HEK293T (cell line): ENCODE data around the gene PCSK5.

Experiments
- CTCF ChIA-PET: fragments of 350-600 bp; formaldehyde crosslinking; extraction: SDS; loops from one replicate; lab custom pipeline; 2021; ENCODE audit warnings: antibody characterized with exemption, inconsistent platforms; lab: Yijun Ruan, JAX
- POLR2A ChIA-PET: fragments of 350-600 bp; formaldehyde crosslinking; extraction: SDS; loops from one replicate; lab custom pipeline; 2020; ENCODE audit warnings: antibody characterized with exemption, inconsistent platforms; lab: Yijun Ruan, JAX
- DNase-seq: peaks from one replicate; pipeline ENCODE4 v3.0.0; 2012; ENCODE audit warnings: mixed read lengths; ENCODE audit errors: extremely low spot score
- ARNT ChIP-seq: fragments of 450-650 bp; IDR thresholded peaks from 2 replicates; pipeline ENCODE4 v1.6.1; 2017; ENCODE audit warnings: mild to moderate bottlenecking
- BHLHE40 ChIP-seq: fragments of 450-650 bp; IDR thresholded peaks from 2 replicates; pipeline ENCODE4 v1.6.1; 2016; ENCODE audit warnings: mild to moderate bottlenecking, moderate library complexity, borderline replicate concordance
- CTBP1 ChIP-seq: fragments of 450-650 bp; IDR thresholded peaks from 2 replicates; pipeline ENCODE4 v1.6.1; 2016; ENCODE audit warnings: borderline replicate concordance
- ELF4 ChIP-seq: fragments of 450-650 bp; IDR thresholded peaks from 2 replicates; pipeline ENCODE4 v1.6.1; 2017; ENCODE audit warnings: antibody characterized with exemption
- FOXA1 ChIP-seq: fragments of 450-650 bp; IDR thresholded peaks from 2 replicates; pipeline ENCODE4 v1.6.1; 2016; ENCODE audit warnings: mild to moderate bottlenecking
- FOXK2 ChIP-seq: fragments of 450-650 bp; IDR thresholded peaks from 2 replicates; pipeline ENCODE4 v1.6.1; 2016; ENCODE audit warnings: mild to moderate bottlenecking
- FOXM1 ChIP-seq: fragments of 450-650 bp; IDR thresholded peaks from 2 replicates; pipeline ENCODE4 v1.6.1; 2017; ENCODE audit warnings: mild to moderate bottlenecking, borderline replicate concordance
- HDGF ChIP-seq: fragments of 450-650 bp; IDR thresholded peaks from 2 replicates; pipeline ENCODE4 v1.6.1; 2017; ENCODE audit warnings: antibody characterized with exemption, borderline replicate concordance
- L3MBTL2 ChIP-seq: fragments of 450-650 bp; conservative IDR thresholded peaks from 2 replicates; pipeline ENCODE4 v1.6.1; 2016; ENCODE audit warnings: mild to moderate bottlenecking
- LEF1 ChIP-seq: fragments of 450-650 bp; IDR thresholded peaks from 2 replicates; pipeline ENCODE4 v1.6.1; 2017; ENCODE audit warnings: mild to moderate bottlenecking, borderline replicate concordance
- NFRKB ChIP-seq: fragments of 450-650 bp; IDR thresholded peaks from 2 replicates; pipeline ENCODE4 v1.6.1; 2016; ENCODE audit warnings: mild to moderate bottlenecking, moderate library complexity
- SP1 ChIP-seq: fragments of 450-650 bp; IDR thresholded peaks from 2 replicates; pipeline ENCODE4 v1.6.1; 2017
- SUZ12 ChIP-seq: fragments of 450-650 bp; IDR thresholded peaks from 2 replicates; pipeline ENCODE4 v1.6.1; 2016; ENCODE audit warnings: mild to moderate bottlenecking
- TARDBP ChIP-seq: fragments of 450-650 bp; IDR thresholded peaks from 2 replicates; pipeline ENCODE4 v1.6.1; 2016
- ZNF384 ChIP-seq: fragments of 450-650 bp; IDR thresholded peaks from 2 replicates; pipeline ENCODE4 v1.6.1; 2016
- TF ChIP-seq, protein P1 (sequence below): fragments of 450-650 bp; IDR thresholded peaks from 2 replicates; pipeline ENCODE4 v1.6.1; 2016

PCSK5 gene

DNA sequence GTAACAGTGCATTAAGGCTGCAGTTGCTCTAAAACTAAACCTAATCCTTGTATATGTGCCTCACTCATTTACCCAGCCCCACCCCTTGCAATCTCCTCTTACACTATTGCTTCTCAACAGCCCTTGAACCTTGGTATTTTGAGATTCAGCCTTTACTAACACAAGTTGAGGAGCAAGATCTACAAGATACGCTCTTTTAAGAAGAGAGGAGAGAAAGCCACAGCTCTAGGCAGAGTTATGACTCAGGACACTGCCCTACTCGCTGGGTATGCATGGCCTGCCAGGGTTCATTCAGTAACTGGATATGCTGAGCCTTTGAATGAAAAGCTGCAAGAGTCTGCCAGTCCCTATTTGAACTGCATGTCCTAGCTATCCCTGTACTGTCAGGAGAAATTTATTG is 219.5 kb downstream of the PCSK5 start:
- TF ChIP-seq FOXM1 (no peak), FOXK2 (no peak), ZNF384 (no peak)
- POLR2A ChIA-PET, result no interaction called here
- CTCF ChIA-PET, result no interaction called here
- DNase-seq, result no peak

- ChIA-PET CTCF (no interaction called here), POLR2A (no interaction called here)
- no peak for TF ChIP-seq ZNF384
- TF ChIP-seq FOXA1, result no peak
- TF ChIP-seq BHLHE40, result no peak
- no peak for TF ChIP-seq NFRKB
- no peak for TF ChIP-seq CTBP1
- DNase-seq, result no peak
These were observed 221.7 kb downstream of the PCSK5 start for GRCh38 chr9:76112151-76112550.

DNA sequence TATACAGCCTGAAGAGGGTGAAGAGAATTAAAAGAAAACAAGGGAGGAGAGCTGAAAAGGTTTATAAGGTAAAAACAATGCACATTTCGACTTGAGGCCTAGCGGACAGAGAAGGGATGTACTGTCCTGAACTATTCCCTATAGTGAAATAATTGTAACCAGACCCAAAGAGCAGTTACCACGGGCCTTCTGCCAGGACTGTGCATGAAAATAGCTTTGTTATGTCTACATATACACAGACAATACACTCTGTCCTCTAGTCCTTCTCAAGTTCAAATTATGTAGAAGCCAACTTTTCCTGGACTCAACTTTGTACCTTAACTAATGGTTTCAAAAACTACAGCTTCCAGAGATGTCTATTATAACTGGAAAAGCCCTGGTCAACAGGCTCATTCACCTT is 223.7 kb downstream of the PCSK5 start:
- POLR2A ChIA-PET, result no interaction called here
- DNase-seq, result no peak
- CTCF ChIA-PET, result no interaction called here
- TF ChIP-seq ELF4 (no peak), SP1 (no peak), SUZ12 (no peak), BHLHE40 (no peak), TARDBP (no peak)

DNA sequence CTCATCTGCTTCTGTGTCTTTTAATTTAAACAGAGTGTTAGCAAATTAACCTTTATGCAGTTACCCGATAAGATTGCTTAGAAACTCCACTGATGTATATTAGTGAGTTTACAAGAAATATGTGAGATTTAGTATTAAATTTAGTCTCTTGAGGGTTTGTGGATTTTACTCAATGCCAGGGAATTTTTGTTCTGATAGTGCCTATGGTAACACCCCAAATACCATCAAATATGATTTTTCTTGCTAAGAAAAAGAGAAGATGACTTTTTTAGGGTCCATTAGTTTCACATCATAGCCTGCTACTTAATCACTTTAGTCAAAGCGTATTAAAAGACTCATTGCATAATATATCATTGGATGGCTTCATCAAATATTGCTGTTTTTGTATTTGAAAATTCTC is 224.9 kb downstream of the PCSK5 start:
- no peak for DNase-seq
- CTCF ChIA-PET, result no interaction called here
- POLR2A ChIA-PET, result no interaction called here
- TF ChIP-seq ZNF384, result no peak
- no peak for TF ChIP-seq LEF1
- no peak for TF ChIP-seq CTBP1
- TF ChIP-seq SUZ12, result no peak
- TF ChIP-seq L3MBTL2, result no peak
- no peak for TF ChIP-seq FOXM1
- TF ChIP-seq BHLHE40, result no peak
- no peak for TF ChIP-seq ELF4
- no peak for TF ChIP-seq NFRKB
- no peak for TF ChIP-seq ARNT
- no peak for TF ChIP-seq TARDBP
- TF ChIP-seq FOXK2, result no peak
- TF ChIP-seq SP1, result no peak
- TF ChIP-seq, protein P1, sequence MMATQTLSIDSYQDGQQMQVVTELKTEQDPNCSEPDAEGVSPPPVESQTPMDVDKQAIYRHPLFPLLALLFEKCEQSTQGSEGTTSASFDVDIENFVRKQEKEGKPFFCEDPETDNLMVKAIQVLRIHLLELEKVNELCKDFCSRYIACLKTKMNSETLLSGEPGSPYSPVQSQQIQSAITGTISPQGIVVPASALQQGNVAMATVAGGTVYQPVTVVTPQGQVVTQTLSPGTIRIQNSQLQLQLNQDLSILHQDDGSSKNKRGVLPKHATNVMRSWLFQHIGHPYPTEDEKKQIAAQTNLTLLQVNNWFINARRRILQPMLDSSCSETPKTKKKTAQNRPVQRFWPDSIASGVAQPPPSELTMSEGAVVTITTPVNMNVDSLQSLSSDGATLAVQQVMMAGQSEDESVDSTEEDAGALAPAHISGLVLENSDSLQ, result no peak
- TF ChIP-seq HDGF, result no peak
- TF ChIP-seq FOXA1, result no peak

DNA sequence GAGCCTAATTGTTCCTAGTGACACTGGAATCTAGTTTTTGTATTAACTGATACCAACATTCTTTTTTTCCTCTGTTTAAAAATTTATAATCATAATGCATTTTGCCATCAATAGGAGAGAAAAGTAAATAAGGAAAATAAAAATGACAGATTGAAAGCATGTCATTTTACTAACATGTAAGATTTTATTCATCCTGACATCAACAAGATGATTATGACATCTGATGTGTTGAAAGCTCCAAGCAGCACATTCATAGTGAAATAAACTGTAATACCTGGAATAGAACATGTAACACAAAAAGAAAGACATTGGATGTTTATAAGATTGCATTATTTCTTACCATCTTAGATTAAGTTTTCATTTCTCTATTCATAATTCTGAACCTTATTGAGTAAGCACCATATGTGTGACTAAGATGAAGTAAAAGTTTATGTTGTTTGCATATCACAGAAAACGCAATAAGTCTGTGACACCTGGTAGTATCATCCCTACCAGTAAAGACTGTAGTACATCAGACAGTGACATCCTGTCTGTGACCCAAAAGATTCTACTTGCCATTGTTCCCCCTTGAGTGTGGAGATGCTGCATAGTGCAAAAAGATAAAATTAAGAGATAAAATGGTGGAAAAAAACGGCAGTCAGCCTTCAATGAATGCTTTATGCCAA is 225.6 kb downstream of the PCSK5 start:
- DNase-seq, result no peak
- TF ChIP-seq SUZ12 (no peak), L3MBTL2 (no peak), SP1 (no peak), FOXM1 (no peak), BHLHE40 (no peak), ELF4 (no peak), ZNF384 (no peak), LEF1 (no peak), FOXK2 (no peak), FOXA1 (no peak), HDGF (no peak)
- POLR2A ChIA-PET, result no interaction called here
- CTCF ChIA-PET, result no interaction called here

GRCh38 chr9:76116913-76117312 is 226.4 kb downstream of the PCSK5 start:
- TF ChIP-seq, protein P1, result no peak
- no peak for TF ChIP-seq ARNT
- no peak for TF ChIP-seq LEF1
- no peak for TF ChIP-seq L3MBTL2
- TF ChIP-seq SUZ12, result no peak
- no peak for TF ChIP-seq BHLHE40
- TF ChIP-seq FOXM1, result no peak
- TF ChIP-seq CTBP1, result no peak
- no peak for TF ChIP-seq HDGF
- no peak for DNase-seq
- ChIA-PET POLR2A (no interaction called here), CTCF (no interaction called here)

- no peak for DNase-seq
- POLR2A ChIA-PET, result no interaction called here
- no peak for TF ChIP-seq BHLHE40
- no peak for TF ChIP-seq NFRKB
- TF ChIP-seq CTBP1, result no peak
- TF ChIP-seq, protein P1, result no peak
- no peak for TF ChIP-seq SP1
- no peak for TF ChIP-seq FOXA1
- TF ChIP-seq TARDBP, result no peak
- TF ChIP-seq FOXK2, result no peak
- no peak for TF ChIP-seq ZNF384
- TF ChIP-seq SUZ12, result no peak
- no peak for TF ChIP-seq HDGF
- TF ChIP-seq ARNT, result no peak
- no peak for TF ChIP-seq LEF1
- no peak for TF ChIP-seq FOXM1
- CTCF ChIA-PET, result no interaction called here
These were observed 237.2 kb downstream of the PCSK5 start for GRCh38 chr9:76127637-76128036.
